GM19397 (cell line): ENCODE results near the gene IGSF11.
"Not testable (repeated sequence)": the region's sequence is repeated elsewhere in the genome, so short reads cannot be mapped to it uniquely, and the experiment has no call there.

Experiments used
- ATAC-seq: cut with Tn5 transposase; IDR thresholded peaks from one replicate; pipeline ENCODE4 v1.9.1; 2021; ENCODE audit warnings: mild to moderate bottlenecking, moderate library complexity; ENCODE audit not compliant: unreplicated experiment

Gene IGSF11

GRCh38 chr3:119034256-119035013 is at the start of gene IGSF11:
Gene IGSF11 (minus strand): TSS chr3:119034846. CDS start chr3:119034582, 264 bp downstream.
- ATAC-seq, result peak; percentile 98

- ATAC-seq, result no peak
Observed at GRCh38 chr3:119080364-119080763, 45.7 kb upstream of the IGSF11 start.

- ATAC-seq, result no peak
Observed at GRCh38 chr3:119073258-119074001, 38.8 kb upstream of the IGSF11 start.

GRCh38 chr3:119072451-119072850 is 37.8 kb upstream of the IGSF11 start:
- ATAC-seq, result not testable (repeated sequence)

- ATAC-seq, result no peak
Observed at GRCh38 chr3:119069725-119070124, 35.1 kb upstream of the IGSF11 start.

- ATAC-seq, result no peak
Observed at GRCh38 chr3:119063471-119063870, 28.8 kb upstream of the IGSF11 start.

- ATAC-seq, result no peak
Observed at GRCh38 chr3:119062892-119063291, 28.2 kb upstream of the IGSF11 start.

- no peak for ATAC-seq
Observed at GRCh38 chr3:119044593-119044992, 9.9 kb upstream of the IGSF11 start.

GRCh38 chr3:119042162-119042561 is 7.5 kb upstream of the IGSF11 start:
- ATAC-seq, result no peak

- ATAC-seq, result no peak
Observed at GRCh38 chr3:119035014-119035346, 334 bp upstream of the IGSF11 start.

- ATAC-seq, result no peak
Observed at GRCh38 chr3:119033393-119034255, 1.0 kb downstream of the IGSF11 start.

GRCh38 chr3:119025171-119025795 is 9.4 kb downstream of the IGSF11 start:
- ATAC-seq, result no peak

- no peak for ATAC-seq
Observed at GRCh38 chr3:119019767-119020518, 14.7 kb downstream of the IGSF11 start.

- ATAC-seq, result no peak
Observed at GRCh38 chr3:119018690-119019463, 15.8 kb downstream of the IGSF11 start.

GRCh38 chr3:119015942-119016341 is 18.7 kb downstream of the IGSF11 start:
- ATAC-seq, result no peak

- ATAC-seq, result no peak
Observed at GRCh38 chr3:119013951-119014350, 20.7 kb downstream of the IGSF11 start.

- no peak for ATAC-seq
Observed at GRCh38 chr3:119011528-119011927, 23.1 kb downstream of the IGSF11 start.

GRCh38 chr3:118997190-118997589 is 37.5 kb downstream of the IGSF11 start:
- ATAC-seq, result no peak

GRCh38 chr3:118991775-118992174 is 42.9 kb downstream of the IGSF11 start:
- no peak for ATAC-seq
